Psoas muscle (tissue), 8 donors: ENCODE results near the gene JAM3. TPM values are rescaled to one million over a fixed set of nuclear protein-coding genes. Genes with fewer than 3 reads are reported as not detected.
A peak's percentile ranks its signal among the peaks of the same experiment; 100 is the strongest.

ENCODE experiments used
- ATAC-seq, 4 donors: fragments of 200-7000 bp; cut with Tn5 transposase; one replicate each; pipeline ENCODE4 v1.9.1; 2020; ENCODE audit warnings: moderate library complexity in 3 of 4, mild to moderate bottlenecking in 2 of 4
- DNase-seq, 2 donors: peaks; one replicate each; pipeline ENCODE4 v3.0.0-alpha.2; 2020
- H3K27ac ChIP-seq: fragments of 200-600 bp; one replicate; pipeline ENCODE4 v1.8.0; 2022
- H3K27me3 ChIP-seq, 3 donors: fragments of 200-600 bp in 1 of 3; one replicate each; pipeline versions ENCODE4 v1.6.1 to v1.8.0; 2013 to 2022; ENCODE audit warnings: low read length in 2 of 3, mild to moderate bottlenecking in 2 of 3, moderate library complexity in 1 of 3; ENCODE audit not compliant: insufficient read depth in 3 of 3
- H3K36me3 ChIP-seq, 2 donors: fragments of 200-600 bp in 1 of 2; one replicate each; pipeline versions ENCODE4 v1.6.1 to v1.8.0; 2013 to 2022; ENCODE audit warnings: low read depth in 1 of 2, mild to moderate bottlenecking in 1 of 2, moderate library complexity in 1 of 2; ENCODE audit not compliant: insufficient read depth in 1 of 2
- H3K4me1 ChIP-seq: fragments of 200-600 bp; one replicate; pipeline ENCODE4 v1.8.0; 2022
- H3K4me3 ChIP-seq: fragments of 200-600 bp; one replicate; pipeline ENCODE4 v1.8.0; 2022; ENCODE audit warnings: mild to moderate bottlenecking
- H3K9me3 ChIP-seq: fragments of 200-600 bp; one replicate; pipeline ENCODE4 v1.8.0; 2022
- CTCF ChIP-seq: fragments of 200-600 bp; IDR thresholded peaks from one replicate; pipeline ENCODE4 v1.8.0; 2022; ENCODE audit warnings: antibody characterized with exemption
- WGBS, 3 donors: extraction: QIAGEN DNeasy Blood & Tissue Kit; methylation state at CpG; one replicate each; pipeline versions ENCODE4 v1.1.6 to v1.1.7; 2013; 5-methylcytosine and 5-hydroxymethylcytosine counted together
- intact Hi-C, 2 donors: fragments of 100-400 bp; cut with DNase I; formaldehyde crosslinking; loops; one replicate each; pipeline versions ENCODE4 v1.11.0 to v1.14.2; 2022
- polyA plus RNA-seq, 3 donors: library from polyadenylated mRNA; stranded (reverse); fragments of 200-250 nt; gene quantifications; one replicate each; pipeline ENCODE4 v1.2.3, GENCODE V29; 2013
- total RNA-seq, 4 donors: library from RNA; stranded (reverse); fragmentation: NEBNext Ultra II Directional in 2 of 4; extraction: Animal tissue kit (Norgen Biotek cat#: 25700) in 2 of 4; gene quantifications; one replicate each; pipeline versions ENCODE4 v1.2.1 to v1.2.4, GENCODE V29; 2021 to 2023
- donor health status: healthy with polysubstance abuse.
- donor health status: DM: no; HTN: no; CAD: no; lungs with moderate emphysema.
- donor health status: Bipolar disorder and iron deficiency.
- donor health status: healthy.
- donor health status: DM: yes; HTN: yes; CAD: no.
- donor health status: DM: no; HTN: no; CAD: no.
- donor health status: DM: no; HTN: no; CAD: no.
- donor health status: DM: yes; HTN: yes; CAD: no.

The JAM3 gene
- total and polyA plus RNA-seq, 7 donors = 2.4 to 12.7 (median 5.8) TPM

- Histone ChIP-seq H3K4me1 (peaks cover 42% of the 10 kb centered on the region), H3K27me3 (no peaks in the 10 kb centered on the region), H3K36me3 (no peaks in the 10 kb centered on the region), H3K9me3 (no peaks in the 10 kb centered on the region), H3K27ac (peak overlapping the region; percentile 67), H3K4me3 (peak overlapping the region; percentile 74)
- no peak for TF ChIP-seq CTCF
- intact Hi-C loops = no loop called here
- 0 to 1% (median 0%) methylated on average over 40 to 54 of the region's 54 CpGs for WGBS, 3 donors
- ATAC-seq (peak; percentile 55 to 74 (median 60)), DNase-seq (peak; percentile 79 to 80)
Measured at GRCh38 chr11:134037046-134037908, 31.6 kb upstream of the JAM3 start.

- intact Hi-C loops = no loop called here
- no peak for TF ChIP-seq CTCF
- peaks cover 33% of the 10 kb centered on the region for H3K4me1 ChIP-seq
- ATAC-seq = peak; percentile 71 to 84 (median 78)
- no peaks in the 10 kb centered on the region for H3K27me3 ChIP-seq
- no peaks in the 10 kb centered on the region for H3K9me3 ChIP-seq
- H3K36me3 ChIP-seq = no peaks in the 10 kb centered on the region
- peak overlapping the region; percentile 69 for H3K27ac ChIP-seq
- no peak for DNase-seq
- WGBS, 3 donors = 21 to 32% (median 22%) methylated on average over 10 of the region's 10 CpGs
- H3K4me3 ChIP-seq = peak overlapping the region; percentile 39
Measured at GRCh38 chr11:134038897-134039470, 29.9 kb upstream of the JAM3 start.

- peaks cover 25% of the 10 kb centered on the region for H3K4me1 ChIP-seq
- intact Hi-C loops = loop anchor here in 1 of 2 donors (5.0 kb wide), 1 partner anchor 73 kb away; no protein-coding TSS in a partner anchor
- no peak for ATAC-seq
- H3K27me3 ChIP-seq = no peaks in the 10 kb centered on the region
- H3K9me3 ChIP-seq = no peaks in the 10 kb centered on the region
- H3K36me3 ChIP-seq = no peaks in the 10 kb centered on the region
- no peak for DNase-seq
- WGBS, 3 donors = 83 to 86% (median 86%) methylated on average over 18 of the region's 18 CpGs
- no peak for TF ChIP-seq CTCF
- H3K27ac ChIP-seq = peak overlapping the region; percentile 69
- no peak overlapping the region for H3K4me3 ChIP-seq
Measured at GRCh38 chr11:134039726-134040385, 29.0 kb upstream of the JAM3 start.

- intact Hi-C loops = loop anchor here in 1 of 2 donors (5.0 kb wide), 1 partner anchor 73 kb away; no protein-coding TSS in a partner anchor
- WGBS, 3 donors = 85 to 86% (median 85%) methylated on average over 20 of the region's 20 CpGs
- Histone ChIP-seq H3K9me3 (no peaks in the 10 kb centered on the region), H3K4me3 (no peak overlapping the region), H3K27ac (no peak overlapping the region), H3K36me3 (no peaks in the 10 kb centered on the region), H3K27me3 (no peaks in the 10 kb centered on the region), H3K4me1 (peaks cover 31% of the 10 kb centered on the region)
- no peak for TF ChIP-seq CTCF
- no peak for ATAC-seq
- no peak for DNase-seq
Measured at GRCh38 chr11:134040386-134041302, 28.2 kb upstream of the JAM3 start.
